Uterus (tissue), 4 donors: ENCODE measurements around the gene PM20D2. TPM values are rescaled to one million over a fixed set of nuclear protein-coding genes. Genes with fewer than 3 reads are reported as not detected.

Experiments used
- DNase-seq, 2 donors: peaks; one replicate each; pipeline ENCODE4 v3.0.0-alpha.2; 2019 to 2020
- H3K27ac ChIP-seq, 2 donors: fragments of 200-600 bp; sonication (generic); 1 replicate in 1 of 2; 2 replicates in 1 of 2; pipeline ENCODE4 v1.5.1; 2016 to 2018
- H3K27me3 ChIP-seq, 2 donors: fragments of 200-600 bp; sonication (generic); one replicate each; pipeline ENCODE4 v1.5.1; 2018 to 2019; ENCODE audit warnings: control low read depth in 1 of 2
- H3K36me3 ChIP-seq, 2 donors: fragments of 200-600 bp; sonication (generic); one replicate each; pipeline ENCODE4 v1.5.1; 2019; ENCODE audit warnings: control low read depth in 1 of 2
- H3K4me1 ChIP-seq, 2 donors: fragments of 200-600 bp; sonication (generic); one replicate each; pipeline ENCODE4 v1.5.1; 2018 to 2019; ENCODE audit warnings: control low read depth in 1 of 2
- H3K4me3 ChIP-seq, 2 donors: fragments of 200-600 bp; sonication (generic); 1 replicate in 1 of 2; 2 replicates in 1 of 2; pipeline ENCODE4 v1.5.1; 2018 to 2019; ENCODE audit warnings: mild to moderate bottlenecking in 1 of 2
- H3K9me3 ChIP-seq, 2 donors: fragments of 200-600 bp; sonication (generic); one replicate each; pipeline ENCODE4 v1.5.1; 2019; ENCODE audit warnings: control low read depth in 1 of 2
- POLR2A ChIP-seq, 2 donors: fragments of 450-650 bp; IDR thresholded peaks; one replicate each; pipeline ENCODE4 v1.6.1; 2016; ENCODE audit warnings: antibody characterized with exemption in 2 of 2, mild to moderate bottlenecking in 1 of 2, moderate library complexity in 1 of 2
- intact Hi-C: fragments of 100-400 bp; cut with DNase I; formaldehyde crosslinking; loops from one replicate; pipeline ENCODE4 v1.15.1; 2023; ENCODE audit warnings: low total_unique reads
- total RNA-seq, 4 donors: library from RNA; depleted of rRNA in 3 of 4; stranded (reverse); fragments of >200 nt in 3 of 4; gene quantifications; one replicate each; pipeline versions ENCODE4 v1.1.0 to v1.2.4, GENCODE V29; 2014 to 2023
- TF ChIP-seq, protein P1 (sequence below), 4 experiments: fragments of 200-600 bp in 2 of 4; fragments of 450-650 bp in 2 of 4; sonication (generic) in 2 of 4; IDR thresholded peaks; one replicate each; pipeline ENCODE4 v1.5.1; 2016 to 2019; ENCODE audit warnings: antibody characterized with exemption in 4 of 4, mild to moderate bottlenecking in 2 of 4, moderate library complexity in 1 of 4
- donor health status: DM: yes; HTN: yes; CAD: no.

PM20D2 gene
- total RNA-seq, 4 donors from 2014 or later = 5.6 to 50.3 (median 16.0) TPM

DNA sequence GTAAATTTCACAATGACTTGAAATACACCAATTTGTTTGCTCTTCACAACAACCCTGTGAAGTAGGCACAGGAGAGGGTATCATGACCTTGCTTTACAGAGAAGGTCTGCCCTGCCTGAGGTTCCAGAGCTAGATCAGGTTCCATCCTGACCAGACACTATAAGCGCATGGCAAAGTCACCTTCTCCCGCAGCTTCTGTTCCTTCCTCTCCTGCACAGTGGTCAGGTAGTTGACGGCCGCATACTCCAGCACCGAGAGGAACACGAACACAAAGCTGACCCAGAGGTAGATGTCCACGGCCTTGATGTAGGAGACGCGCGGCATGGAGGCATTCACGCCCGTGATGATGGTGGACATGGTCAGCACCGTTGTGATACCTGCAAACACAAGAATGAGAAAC is 34.3 kb downstream of the PM20D2 start:
- TF ChIP-seq, protein P1, sequence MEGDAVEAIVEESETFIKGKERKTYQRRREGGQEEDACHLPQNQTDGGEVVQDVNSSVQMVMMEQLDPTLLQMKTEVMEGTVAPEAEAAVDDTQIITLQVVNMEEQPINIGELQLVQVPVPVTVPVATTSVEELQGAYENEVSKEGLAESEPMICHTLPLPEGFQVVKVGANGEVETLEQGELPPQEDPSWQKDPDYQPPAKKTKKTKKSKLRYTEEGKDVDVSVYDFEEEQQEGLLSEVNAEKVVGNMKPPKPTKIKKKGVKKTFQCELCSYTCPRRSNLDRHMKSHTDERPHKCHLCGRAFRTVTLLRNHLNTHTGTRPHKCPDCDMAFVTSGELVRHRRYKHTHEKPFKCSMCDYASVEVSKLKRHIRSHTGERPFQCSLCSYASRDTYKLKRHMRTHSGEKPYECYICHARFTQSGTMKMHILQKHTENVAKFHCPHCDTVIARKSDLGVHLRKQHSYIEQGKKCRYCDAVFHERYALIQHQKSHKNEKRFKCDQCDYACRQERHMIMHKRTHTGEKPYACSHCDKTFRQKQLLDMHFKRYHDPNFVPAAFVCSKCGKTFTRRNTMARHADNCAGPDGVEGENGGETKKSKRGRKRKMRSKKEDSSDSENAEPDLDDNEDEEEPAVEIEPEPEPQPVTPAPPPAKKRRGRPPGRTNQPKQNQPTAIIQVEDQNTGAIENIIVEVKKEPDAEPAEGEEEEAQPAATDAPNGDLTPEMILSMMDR (IDR thresholded peaks at IDR 0.05) = no peak
- no peak for TF ChIP-seq POLR2A (IDR thresholded peaks at IDR 0.05)
- no peaks in the 10 kb centered on the region for H3K4me1 ChIP-seq
- no peaks in the 10 kb centered on the region for H3K36me3 ChIP-seq
- H3K4me3 ChIP-seq = no peak overlapping the region
- H3K27ac ChIP-seq = no peak overlapping the region
- no peak for DNase-seq
- intact Hi-C loops = no loop called here
- H3K9me3 ChIP-seq = no peaks in the 10 kb centered on the region
- H3K27me3 ChIP-seq = no peaks in the 10 kb centered on the region

DNA sequence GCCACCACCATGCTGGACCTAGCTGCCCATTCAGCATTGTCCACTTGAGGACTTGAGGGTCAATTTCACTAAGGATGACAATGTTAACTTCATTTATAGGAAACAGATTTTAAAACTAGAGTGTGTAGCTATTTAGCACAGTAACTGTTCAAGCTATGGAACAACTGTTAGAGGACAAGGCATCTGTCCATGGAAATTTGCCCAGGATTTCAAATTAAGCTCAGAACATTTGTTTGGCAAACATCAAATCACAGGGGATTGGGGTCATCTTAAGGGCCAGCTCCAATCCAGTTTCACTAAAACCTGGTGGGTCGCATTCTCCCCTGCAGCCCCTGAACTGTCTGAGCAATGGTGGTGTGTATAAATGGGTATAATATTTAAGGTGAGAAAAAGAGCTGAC is 35.1 kb downstream of the PM20D2 start:
- TF ChIP-seq, protein P1 (IDR thresholded peaks at IDR 0.05) = no peak
- TF ChIP-seq POLR2A (IDR thresholded peaks at IDR 0.05) = no peak
- H3K4me3 ChIP-seq = no peak overlapping the region
- intact Hi-C loops = no loop called here
- DNase-seq = no peak
- no peaks in the 10 kb centered on the region for H3K27me3 ChIP-seq
- H3K36me3 ChIP-seq = no peaks in the 10 kb centered on the region
- H3K9me3 ChIP-seq = no peaks in the 10 kb centered on the region
- H3K27ac ChIP-seq = no peak overlapping the region
- no peaks in the 10 kb centered on the region for H3K4me1 ChIP-seq

DNA sequence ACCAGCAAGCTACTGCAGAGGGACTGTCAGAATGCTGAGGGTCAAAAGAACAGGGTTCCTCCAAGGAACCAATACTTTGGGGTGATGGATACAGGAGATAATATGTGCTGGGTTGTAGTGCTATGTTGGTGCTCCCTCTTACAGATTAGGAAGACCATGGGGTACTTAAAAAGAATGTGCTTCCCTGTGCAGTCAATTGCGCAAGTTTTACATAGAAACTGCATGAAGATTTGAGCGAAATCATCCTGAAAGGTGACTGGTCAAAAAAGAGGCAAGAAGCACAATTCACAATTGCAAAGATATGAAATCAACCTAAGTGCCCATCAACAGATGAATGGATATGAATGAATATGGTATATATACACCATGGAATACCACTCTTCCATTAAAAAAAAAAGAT is 37.4 kb downstream of the PM20D2 start:
- Histone ChIP-seq H3K27ac (no peak overlapping the region), H3K36me3 (no peaks in the 10 kb centered on the region), H3K4me3 (no peak overlapping the region), H3K9me3 (no peaks in the 10 kb centered on the region), H3K27me3 (no peaks in the 10 kb centered on the region), H3K4me1 (no peaks in the 10 kb centered on the region)
- intact Hi-C loops = no loop called here
- TF ChIP-seq, protein P1 (IDR thresholded peaks at IDR 0.05) = no peak
- TF ChIP-seq POLR2A (IDR thresholded peaks at IDR 0.05) = no peak
- DNase-seq = no peak

DNA sequence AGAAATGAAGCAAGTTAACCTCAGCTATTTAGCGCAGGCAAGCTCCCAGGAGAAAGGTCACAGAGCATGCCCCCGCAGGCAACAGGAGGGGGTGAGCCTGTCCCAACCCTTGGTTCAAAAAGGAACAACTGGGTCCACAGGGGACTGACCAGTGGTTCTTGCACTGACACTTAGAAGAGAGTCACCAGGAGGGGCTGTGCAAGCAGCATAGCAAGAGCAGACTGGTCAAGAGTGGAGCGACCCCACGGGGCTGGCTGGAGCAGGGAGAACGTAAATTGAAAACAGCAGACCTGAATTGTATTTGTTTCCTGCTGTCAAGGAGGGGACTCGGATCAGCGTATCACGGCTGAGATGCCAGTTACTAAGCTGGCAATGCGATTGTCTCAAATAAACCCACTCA is 38.5 kb downstream of the PM20D2 start:
- no peaks in the 10 kb centered on the region for H3K4me1 ChIP-seq
- no peak overlapping the region for H3K27ac ChIP-seq
- intact Hi-C loops = no loop called here

DNA sequence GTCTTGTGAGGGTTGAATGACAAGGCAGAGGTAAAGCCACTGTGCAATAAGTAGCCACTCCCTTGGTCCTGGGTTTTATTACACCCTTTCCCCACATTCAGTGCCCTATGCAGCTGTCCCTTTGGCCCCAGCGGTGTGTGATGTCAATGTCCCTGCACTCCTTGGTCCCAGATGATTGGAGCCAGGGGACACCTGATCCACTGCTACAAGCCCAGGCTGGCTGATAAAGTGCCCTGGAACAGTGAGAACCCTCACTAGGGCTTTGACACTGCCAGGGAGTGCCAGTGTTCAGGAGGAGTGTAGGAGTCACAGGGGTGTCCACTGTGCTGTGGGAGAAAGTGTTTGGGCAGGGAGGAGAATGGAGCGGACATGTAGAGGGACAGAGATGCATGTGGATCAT is 40.9 kb downstream of the PM20D2 start:
- Histone ChIP-seq H3K4me1 (no peaks in the 10 kb centered on the region), H3K36me3 (no peaks in the 10 kb centered on the region), H3K9me3 (no peaks in the 10 kb centered on the region), H3K27ac (no peak overlapping the region), H3K4me3 (no peak overlapping the region), H3K27me3 (no peaks in the 10 kb centered on the region)
- TF ChIP-seq POLR2A (IDR thresholded peaks at IDR 0.05) = no peak
- TF ChIP-seq, protein P1 (IDR thresholded peaks at IDR 0.05) = no peak
- no peak for DNase-seq
- intact Hi-C loops = no loop called here

More for the DNA sequence above, 38.5 kb downstream of the PM20D2 start:
- DNase-seq = no peak
- no peaks in the 10 kb centered on the region for H3K9me3 ChIP-seq
- TF ChIP-seq, protein P1 (IDR thresholded peaks at IDR 0.05) = no peak
- no peak for TF ChIP-seq POLR2A (IDR thresholded peaks at IDR 0.05)
- H3K4me3 ChIP-seq = no peak overlapping the region
- H3K36me3 ChIP-seq = no peaks in the 10 kb centered on the region
- H3K27me3 ChIP-seq = no peaks in the 10 kb centered on the region
